ENCODE data around the gene THAP6. TPM values are rescaled to one million over a fixed set of nuclear protein-coding genes. Genes with fewer than 3 reads are reported as not detected.
"Not testable (repeated sequence)": the region's sequence is repeated elsewhere in the genome, so short reads cannot be mapped to it uniquely, and the experiment has no call there.

Gene THAP6
- total RNA-seq, 1 donor from 2014 or later = 22.8 TPM

DNA sequence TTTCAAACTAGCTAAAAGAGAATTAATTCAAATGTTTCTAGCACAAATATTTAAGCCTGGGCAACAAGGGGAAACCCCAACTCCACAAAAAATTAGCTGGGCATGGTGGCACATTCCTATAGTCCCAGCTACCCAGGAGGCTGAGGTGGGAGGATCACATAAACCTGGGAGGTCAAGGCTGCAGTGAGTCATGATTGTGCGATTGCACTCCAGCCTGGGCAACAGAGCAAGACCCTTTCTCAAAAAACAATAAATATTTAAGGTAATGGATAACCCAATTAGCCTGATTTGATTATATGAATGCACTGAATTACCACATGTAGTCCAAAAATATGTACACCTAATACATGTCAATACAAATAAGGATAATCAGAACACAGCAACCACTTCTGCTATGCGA is 14.4 kb upstream of the THAP6 start:
- no peak overlapping the region for H3K27ac ChIP-seq (replicated peaks)
- TF ChIP-seq, protein P1, sequence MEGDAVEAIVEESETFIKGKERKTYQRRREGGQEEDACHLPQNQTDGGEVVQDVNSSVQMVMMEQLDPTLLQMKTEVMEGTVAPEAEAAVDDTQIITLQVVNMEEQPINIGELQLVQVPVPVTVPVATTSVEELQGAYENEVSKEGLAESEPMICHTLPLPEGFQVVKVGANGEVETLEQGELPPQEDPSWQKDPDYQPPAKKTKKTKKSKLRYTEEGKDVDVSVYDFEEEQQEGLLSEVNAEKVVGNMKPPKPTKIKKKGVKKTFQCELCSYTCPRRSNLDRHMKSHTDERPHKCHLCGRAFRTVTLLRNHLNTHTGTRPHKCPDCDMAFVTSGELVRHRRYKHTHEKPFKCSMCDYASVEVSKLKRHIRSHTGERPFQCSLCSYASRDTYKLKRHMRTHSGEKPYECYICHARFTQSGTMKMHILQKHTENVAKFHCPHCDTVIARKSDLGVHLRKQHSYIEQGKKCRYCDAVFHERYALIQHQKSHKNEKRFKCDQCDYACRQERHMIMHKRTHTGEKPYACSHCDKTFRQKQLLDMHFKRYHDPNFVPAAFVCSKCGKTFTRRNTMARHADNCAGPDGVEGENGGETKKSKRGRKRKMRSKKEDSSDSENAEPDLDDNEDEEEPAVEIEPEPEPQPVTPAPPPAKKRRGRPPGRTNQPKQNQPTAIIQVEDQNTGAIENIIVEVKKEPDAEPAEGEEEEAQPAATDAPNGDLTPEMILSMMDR (IDR thresholded peaks at IDR 0.05; ENCODE audit: borderline replicate concordance) = no peak
- no peak for DNase-seq
- H3K27me3 ChIP-seq (ENCODE audit: low read depth) = no peaks in the 10 kb centered on the region
- H3K4me1 ChIP-seq = peaks cover 24% of the 10 kb centered on the region
- H3K9me3 ChIP-seq (replicated peaks) = peaks cover 8% of the 10 kb centered on the region
- no peak overlapping the region for H3K4me3 ChIP-seq
- H3K36me3 ChIP-seq = peaks cover 85% of the 10 kb centered on the region
- intact Hi-C loops (cut with micrococcal nuclease) = no loop called here

DNA sequence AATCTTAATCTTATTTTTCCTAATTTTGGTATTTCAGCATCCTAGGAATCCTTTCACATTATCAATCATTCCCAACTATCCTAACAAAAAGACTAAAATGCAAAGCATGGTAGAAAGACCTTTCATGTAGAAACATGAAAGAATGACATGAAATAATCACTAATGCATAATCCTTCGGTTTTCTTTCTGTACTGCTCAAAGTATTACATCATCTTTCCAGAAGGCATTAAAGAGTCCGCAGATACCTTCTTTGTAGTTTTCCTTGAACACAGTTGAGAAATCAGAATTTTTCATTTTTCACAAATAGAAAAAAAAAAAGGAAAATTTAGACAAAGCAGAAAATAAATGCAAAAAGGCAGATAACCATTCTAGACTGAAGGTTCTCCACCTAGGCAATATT is 11.6 kb upstream of the THAP6 start:
- Histone ChIP-seq H3K4me3 (no peak overlapping the region), H3K27ac (replicated peaks) (no peak overlapping the region), H3K4me1 (no peaks in the 10 kb centered on the region), H3K9me3 (replicated peaks) (peaks cover 8% of the 10 kb centered on the region), H3K36me3 (peaks cover 88% of the 10 kb centered on the region), H3K27me3 (ENCODE audit: low read depth) (no peaks in the 10 kb centered on the region)
- TF ChIP-seq, protein P1 (IDR thresholded peaks at IDR 0.05; ENCODE audit: borderline replicate concordance) = no peak
- intact Hi-C loops (cut with micrococcal nuclease) = no loop called here
- DNase-seq = no peak

DNA sequence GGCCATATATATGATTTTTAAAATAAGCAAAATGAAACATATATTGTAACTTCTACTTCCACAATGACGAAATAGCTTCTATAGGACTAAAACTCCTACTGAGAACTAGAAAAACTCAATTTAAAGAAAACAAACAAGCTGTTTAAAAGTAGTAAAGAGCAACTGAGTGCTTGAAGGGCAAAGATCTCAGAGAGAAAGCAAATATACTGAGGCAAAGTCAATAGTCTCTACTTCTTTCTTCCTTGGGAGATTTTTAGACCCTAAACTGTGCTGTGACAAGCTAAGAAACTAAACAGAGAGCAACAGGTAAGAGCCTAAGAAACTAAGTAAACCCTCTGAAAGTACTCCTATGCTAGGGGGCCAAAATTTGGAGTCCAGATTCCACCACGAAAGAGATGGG is 8.6 kb upstream of the THAP6 start:
- no peak for DNase-seq
- intact Hi-C loops (cut with micrococcal nuclease) = no loop called here

DNA sequence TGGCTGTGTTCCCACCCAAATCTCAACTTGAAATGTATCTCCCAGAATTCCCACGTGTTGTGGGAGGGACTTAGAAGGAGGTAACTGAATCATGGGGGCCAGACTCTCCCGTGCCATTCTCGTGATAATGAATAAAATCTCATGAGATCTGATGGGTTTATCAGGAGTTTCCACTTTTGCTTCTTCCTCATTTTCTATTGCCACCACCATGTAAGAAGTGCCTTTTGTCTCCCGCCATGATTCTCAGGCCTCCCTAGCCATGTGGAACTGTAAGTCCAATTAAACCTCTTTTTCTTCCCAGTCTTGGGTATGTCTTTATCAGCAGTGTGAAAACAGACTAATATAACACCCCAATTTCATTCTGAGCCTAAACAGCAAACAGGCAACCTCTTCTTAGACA is 4.7 kb upstream of the THAP6 start:
- DNase-seq; H3K4me3 ChIP-seq; intact Hi-C loops (cut with micrococcal nuclease); H3K27me3 ChIP-seq (ENCODE audit: low read depth); H3K9me3 ChIP-seq (replicated peaks); H3K27ac ChIP-seq (replicated peaks): not testable (repeated sequence)
- Histone ChIP-seq H3K4me1 (peaks cover 52% of the 10 kb centered on the region), H3K36me3 (peaks cover 32% of the 10 kb centered on the region)

More for the DNA sequence above, 8.6 kb upstream of the THAP6 start:
- Histone ChIP-seq H3K36me3 (peaks cover 69% of the 10 kb centered on the region), H3K4me1 (peaks cover 16% of the 10 kb centered on the region), H3K9me3 (replicated peaks) (no peaks in the 10 kb centered on the region), H3K4me3 (no peak overlapping the region), H3K27me3 (ENCODE audit: low read depth) (no peaks in the 10 kb centered on the region), H3K27ac (replicated peaks) (no peak overlapping the region)
- TF ChIP-seq, protein P1 (IDR thresholded peaks at IDR 0.05; ENCODE audit: borderline replicate concordance) = no peak

DNA sequence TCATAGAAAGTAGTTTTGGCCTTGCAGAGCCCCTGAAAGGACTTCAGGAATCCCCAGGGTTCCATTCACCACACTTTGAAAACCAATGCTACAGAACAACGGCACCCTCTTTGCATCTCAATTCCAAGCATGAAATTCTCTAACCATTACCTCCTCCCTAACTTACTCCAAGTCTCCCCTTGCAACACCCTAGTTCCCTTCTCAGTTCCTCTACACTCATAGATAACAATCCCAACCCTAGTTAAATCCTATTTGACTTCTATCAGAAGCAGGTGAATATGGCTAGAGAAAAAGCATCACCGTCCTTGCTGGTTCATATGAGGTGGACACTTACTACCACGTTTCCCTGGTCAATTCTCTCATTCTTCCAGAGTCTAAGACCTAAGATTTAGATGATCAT is 2.4 kb upstream of the THAP6 start:
- Histone ChIP-seq H3K27me3 (ENCODE audit: low read depth) (no peaks in the 10 kb centered on the region), H3K9me3 (replicated peaks) (no peaks in the 10 kb centered on the region), H3K27ac (replicated peaks) (peak overlapping the region; percentile 97), H3K36me3 (peaks cover 20% of the 10 kb centered on the region), H3K4me1 (peaks cover 68% of the 10 kb centered on the region), H3K4me3 (peak overlapping the region; percentile 89)
- intact Hi-C loops (cut with micrococcal nuclease) = no loop called here
- TF ChIP-seq, protein P1 (IDR thresholded peaks at IDR 0.05; ENCODE audit: borderline replicate concordance) = no peak
- DNase-seq = no peak

DNA sequence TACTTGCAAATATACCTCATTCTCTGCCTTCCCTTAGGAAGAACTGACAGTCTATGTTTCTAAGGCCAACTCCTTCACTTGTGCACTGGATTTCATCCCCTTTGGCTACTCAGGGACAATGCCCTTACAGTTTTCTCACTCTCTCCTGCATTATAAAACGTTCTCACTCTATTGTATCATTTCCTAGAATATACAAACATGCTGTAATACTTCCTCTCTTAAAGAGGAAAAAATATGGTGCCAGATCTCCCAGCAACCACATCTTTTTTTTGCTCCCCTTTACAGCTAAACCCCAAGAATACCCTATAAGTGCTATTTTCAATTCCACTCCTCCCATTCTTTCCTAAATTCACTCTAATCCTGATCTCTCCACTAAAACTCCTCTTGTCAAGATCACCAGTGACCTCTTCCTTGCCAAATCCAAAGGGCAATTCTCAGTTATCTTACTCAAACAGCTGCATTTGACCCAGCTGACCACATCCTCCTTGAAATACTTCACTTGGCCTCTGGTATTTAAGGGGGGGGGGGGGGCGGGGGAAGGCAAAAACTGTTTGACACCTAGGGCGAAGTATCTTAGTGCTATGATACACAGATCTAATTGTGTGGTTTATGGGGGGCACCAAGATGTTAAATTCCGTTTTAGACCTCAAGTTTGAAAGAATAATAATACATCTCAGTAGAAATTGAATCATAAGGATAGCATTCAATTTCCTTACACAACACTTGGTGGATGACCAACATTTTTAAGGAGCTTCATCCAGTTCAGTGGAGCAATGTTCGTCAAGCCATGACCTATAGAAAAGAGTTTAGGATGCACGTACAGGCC is 1.7 kb upstream of the THAP6 start:
- H3K4me3 ChIP-seq = peak overlapping the region; percentile 89
- peaks cover 68% of the 10 kb centered on the region for H3K4me1 ChIP-seq
- no peak for DNase-seq
- intact Hi-C loops (cut with micrococcal nuclease) = no loop called here
- TF ChIP-seq, protein P1 (IDR thresholded peaks at IDR 0.05; ENCODE audit: borderline replicate concordance) = no peak
- H3K27ac ChIP-seq (replicated peaks) = peak overlapping the region; percentile 97
- peaks cover 20% of the 10 kb centered on the region for H3K36me3 ChIP-seq
- no peaks in the 10 kb centered on the region for H3K9me3 ChIP-seq (replicated peaks)
- no peaks in the 10 kb centered on the region for H3K27me3 ChIP-seq (ENCODE audit: low read depth)
